ENCODE results near the gene SLC46A2. TPM values are rescaled to one million over a fixed set of nuclear protein-coding genes. Genes with fewer than 3 reads are reported as not detected.

Gene SLC46A2
- total and polyA plus RNA-seq, 2 of the 13 experiments (the other 11 are each of a cell fraction or from before 2014, with no cell fraction given): not detected

- DNase-seq (ENCODE audit: low spot score): no peak
- H3K4me3 ChIP-seq (replicated peaks in 1 of 3; ENCODE audit: insufficient read depth in 1 of 3, low read depth in 2 of 3, low read length in 3 of 3): no peak overlapping the region
- no peaks in the 10 kb centered on the region for H3K79me2 ChIP-seq (ENCODE audit: insufficient read depth, low read length)
- no peaks in the 10 kb centered on the region for H3K4me1 ChIP-seq (ENCODE audit: insufficient read depth, low read length)
- in situ Hi-C loops (cut with HindIII; ENCODE audit: extremely low pct_ligation_motif_present, low pct_unique_long_range_greater_than_20kb) (no loop called here), intact Hi-C loops (cut with micrococcal nuclease; ENCODE audit: unreplicated experiment) (no loop called here)
- WGBS (ENCODE audit: low lambda C conversion rate): 77% methylated on average over 13 of the region's 13 CpGs
- no peaks in the 10 kb centered on the region for H4K20me1 ChIP-seq (ENCODE audit: insufficient read depth, low read length)
- H3K4me2 ChIP-seq (ENCODE audit: low read depth, low read length): no peak overlapping the region
- ChIA-PET CTCF (ENCODE audit: low intra/inter-chr PET ratio, low total read pairs) (no interaction called here), POLR2A (no interaction called here)
- no TSS peak for BruUV-seq (replicated peaks)
- H3K27ac ChIP-seq (ENCODE audit: extremely low read length, insufficient read depth, low read length): no peak overlapping the region
- H3K9ac ChIP-seq (ENCODE audit: insufficient read depth, low read depth, low read length): no peak overlapping the region
- no peak overlapping the region for H2AFZ ChIP-seq (ENCODE audit: low read length)
- no peaks in the 10 kb centered on the region for H3K27me3 ChIP-seq (ENCODE audit: control insufficient read depth in 1 of 2, insufficient read depth in 2 of 2, low read length in 2 of 2)
- H3K36me3 ChIP-seq (replicated peaks in 1 of 2; ENCODE audit: control insufficient read depth in 1 of 2, insufficient read depth in 2 of 2, low read length in 2 of 2): peaks cover 1 to 15% of the 10 kb centered on the region in 2 experiments; a peak in 4 of 5 replicates
- no peaks in the 10 kb centered on the region for H3K9me3 ChIP-seq (ENCODE audit: low read length)
- FAIRE-seq: no peak
- ATAC-seq: no peak
- TF ChIP-seq ZNF556 (CRISPR knock-in tag; IDR thresholded peaks at IDR 0.05; ENCODE audit: borderline replicate concordance): no peak
- no peak for TF ChIP-seq CBX2 (IDR thresholded peaks at IDR 0.05; ENCODE audit: low read depth, low read length)
- TF ChIP-seq CBX2 (CRISPR knock-in tag; IDR thresholded peaks at IDR 0.05; ENCODE audit: low read depth): no peak
- TF ChIP-seq FOXJ3 (CRISPR knock-in tag; IDR thresholded peaks at IDR 0.05; ENCODE audit: borderline replicate concordance): no peak
- TF ChIP-seq ZSCAN22 (CRISPR knock-in tag; IDR thresholded peaks at IDR 0.05): no peak
- TF ChIP-seq HOMEZ (CRISPR knock-in tag; IDR thresholded peaks at IDR 0.05; ENCODE audit: low read depth): no peak
- no peak for TF ChIP-seq ZNF407 (CRISPR knock-in tag; IDR thresholded peaks at IDR 0.05; ENCODE audit: not compliant biosample characterization)
- TF ChIP-seq, protein P1, sequence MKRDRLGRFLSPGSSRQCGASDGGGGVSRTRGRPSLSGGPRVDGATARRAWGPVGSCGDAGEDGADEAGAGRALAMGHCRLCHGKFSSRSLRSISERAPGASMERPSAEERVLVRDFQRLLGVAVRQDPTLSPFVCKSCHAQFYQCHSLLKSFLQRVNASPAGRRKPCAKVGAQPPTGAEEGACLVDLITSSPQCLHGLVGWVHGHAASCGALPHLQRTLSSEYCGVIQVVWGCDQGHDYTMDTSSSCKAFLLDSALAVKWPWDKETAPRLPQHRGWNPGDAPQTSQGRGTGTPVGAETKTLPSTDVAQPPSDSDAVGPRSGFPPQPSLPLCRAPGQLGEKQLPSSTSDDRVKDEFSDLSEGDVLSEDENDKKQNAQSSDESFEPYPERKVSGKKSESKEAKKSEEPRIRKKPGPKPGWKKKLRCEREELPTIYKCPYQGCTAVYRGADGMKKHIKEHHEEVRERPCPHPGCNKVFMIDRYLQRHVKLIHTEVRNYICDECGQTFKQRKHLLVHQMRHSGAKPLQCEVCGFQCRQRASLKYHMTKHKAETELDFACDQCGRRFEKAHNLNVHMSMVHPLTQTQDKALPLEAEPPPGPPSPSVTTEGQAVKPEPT (CRISPR knock-in tag; IDR thresholded peaks at IDR 0.05; ENCODE audit: low read depth): no peak
- no peak for TF ChIP-seq HHEX (CRISPR knock-in tag; IDR thresholded peaks at IDR 0.05)
- no peak for TF ChIP-seq PAWR (CRISPR knock-in tag; IDR thresholded peaks at IDR 0.05; ENCODE audit: borderline replicate concordance)
These were observed 37.8 kb downstream of the SLC46A2 start for GRCh38 chr9:112852741-112853504.
